Vagina (tissue), 2 donors: ENCODE data around the gene MYL2.

Source experiments
- POLR2A ChIP-seq, 2 donors: fragments of 450-650 bp; IDR thresholded peaks; one replicate each; pipeline ENCODE4 v1.6.1; 2017; ENCODE audit warnings: antibody characterized with exemption in 2 of 2, mild to moderate bottlenecking in 2 of 2, moderate library complexity in 2 of 2
- TF ChIP-seq, protein P1 (sequence below), 3 experiments: fragments of 450-650 bp in 2 of 3; fragments of 200-600 bp in 1 of 3; sonication (generic) in 1 of 3; IDR thresholded peaks; one replicate each; pipeline ENCODE4 v1.5.1; 2017 to 2019; ENCODE audit warnings: antibody characterized with exemption in 3 of 3, mild to moderate bottlenecking in 2 of 3, moderate library complexity in 2 of 3

DNA sequence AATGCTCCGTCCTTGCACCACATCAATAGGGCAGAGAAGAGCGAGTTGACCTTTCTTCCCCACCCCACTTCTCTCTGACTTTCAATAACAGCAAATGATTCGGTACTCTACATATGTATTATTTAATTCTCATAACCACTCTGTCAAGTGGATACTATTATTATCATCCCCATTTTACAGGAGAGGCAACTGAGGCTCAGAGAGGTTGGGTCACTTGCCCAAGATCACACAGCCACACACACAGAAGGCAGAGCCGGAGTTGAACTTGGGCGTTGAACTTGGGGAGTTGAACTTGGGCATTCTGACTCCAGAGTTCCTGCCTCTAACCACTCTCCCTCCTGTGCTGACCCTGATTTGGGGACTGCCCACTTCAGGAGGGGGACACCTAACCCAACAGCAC, 659 bp downstream of the MYL2 start:
- TF ChIP-seq, protein P1, sequence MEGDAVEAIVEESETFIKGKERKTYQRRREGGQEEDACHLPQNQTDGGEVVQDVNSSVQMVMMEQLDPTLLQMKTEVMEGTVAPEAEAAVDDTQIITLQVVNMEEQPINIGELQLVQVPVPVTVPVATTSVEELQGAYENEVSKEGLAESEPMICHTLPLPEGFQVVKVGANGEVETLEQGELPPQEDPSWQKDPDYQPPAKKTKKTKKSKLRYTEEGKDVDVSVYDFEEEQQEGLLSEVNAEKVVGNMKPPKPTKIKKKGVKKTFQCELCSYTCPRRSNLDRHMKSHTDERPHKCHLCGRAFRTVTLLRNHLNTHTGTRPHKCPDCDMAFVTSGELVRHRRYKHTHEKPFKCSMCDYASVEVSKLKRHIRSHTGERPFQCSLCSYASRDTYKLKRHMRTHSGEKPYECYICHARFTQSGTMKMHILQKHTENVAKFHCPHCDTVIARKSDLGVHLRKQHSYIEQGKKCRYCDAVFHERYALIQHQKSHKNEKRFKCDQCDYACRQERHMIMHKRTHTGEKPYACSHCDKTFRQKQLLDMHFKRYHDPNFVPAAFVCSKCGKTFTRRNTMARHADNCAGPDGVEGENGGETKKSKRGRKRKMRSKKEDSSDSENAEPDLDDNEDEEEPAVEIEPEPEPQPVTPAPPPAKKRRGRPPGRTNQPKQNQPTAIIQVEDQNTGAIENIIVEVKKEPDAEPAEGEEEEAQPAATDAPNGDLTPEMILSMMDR (IDR thresholded peaks at IDR 0.05): no peak
- no peak for TF ChIP-seq POLR2A (IDR thresholded peaks at IDR 0.05)
